ENCODE measurements around the gene ZNF600.
A peak's percentile ranks its signal among the peaks of the same experiment; 100 is the strongest.
"Not testable (repeated sequence)": the region's sequence is repeated elsewhere in the genome, so short reads cannot be mapped to it uniquely, and the experiment has no call there.

ZNF600 gene

DNA sequence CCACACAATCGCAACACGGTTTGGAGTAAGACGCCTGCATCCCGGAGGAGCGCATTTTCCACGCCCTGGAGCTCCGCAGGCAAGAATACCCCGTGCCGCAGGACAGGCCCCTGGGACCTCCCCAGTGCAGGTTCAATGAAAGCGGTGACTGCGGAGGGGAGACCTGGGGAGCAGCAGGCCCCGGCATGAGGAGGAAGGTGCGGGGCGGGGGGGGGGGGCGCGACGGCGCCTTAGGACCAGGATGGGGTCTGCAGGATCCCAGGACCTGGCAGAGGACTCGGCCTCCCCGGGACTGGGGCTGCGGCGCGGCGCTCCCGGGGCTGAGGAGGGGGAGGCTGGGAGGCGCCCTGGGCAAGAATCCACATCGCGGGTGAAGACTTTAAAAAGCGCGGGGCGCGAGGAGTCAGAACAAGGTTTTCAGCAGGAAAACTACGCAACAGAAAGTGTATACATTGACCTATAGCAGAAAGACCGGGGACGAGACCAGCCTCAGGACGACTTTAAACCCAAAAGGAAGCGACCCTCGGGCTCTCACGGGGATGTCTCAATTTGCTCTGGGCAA is 52.2 kb downstream of the ZNF600 start:
- peak; percentile 48 for DNase-seq (ENCODE audit: low spot score)
- in situ Hi-C loops (cut with MboI; ENCODE audit: low pct_unique_long_range_greater_than_20kb, low sequenced_read_pairs, unreplicated experiment), result no loop called here
- no peak for TF ChIP-seq CTCF (IDR thresholded peaks at IDR 0.05; ENCODE audit: extremely low read depth, insufficient read depth, missing control alignments)

GRCh38 chr19:52726051-52726450 is 60.5 kb downstream of the ZNF600 start:
- in situ Hi-C loops (cut with MboI; ENCODE audit: low pct_unique_long_range_greater_than_20kb, low sequenced_read_pairs, unreplicated experiment); DNase-seq (ENCODE audit: low spot score): not testable (repeated sequence)

DNA sequence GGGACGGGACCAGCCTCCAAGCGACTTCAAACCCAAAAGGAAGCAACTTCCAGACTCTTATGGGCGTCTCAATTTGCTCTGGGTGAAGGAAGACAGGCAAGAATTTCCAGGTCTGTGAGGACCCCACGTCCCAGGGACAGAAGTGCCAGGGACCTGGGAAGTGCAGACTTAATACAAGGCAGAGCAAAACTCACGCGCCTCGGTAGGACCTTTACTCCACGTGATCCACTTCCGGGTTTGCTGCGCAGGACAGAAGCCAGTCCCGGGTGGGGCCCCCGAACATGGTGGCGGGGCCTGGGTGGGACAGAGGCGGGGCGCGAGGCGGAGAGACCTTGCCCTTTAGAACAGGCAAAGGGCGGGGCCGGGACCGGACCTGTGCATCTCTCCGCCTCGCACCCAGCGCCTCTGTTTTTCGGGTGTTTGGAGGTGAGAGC is 61.0 kb downstream of the ZNF600 start:
- TF ChIP-seq CTCF (IDR thresholded peaks at IDR 0.05; ENCODE audit: extremely low read depth, insufficient read depth, missing control alignments), result no peak

GRCh38 chr19:52724701-52725514 is 61.7 kb downstream of the ZNF600 start:
- in situ Hi-C loops (cut with MboI; ENCODE audit: low pct_unique_long_range_greater_than_20kb, low sequenced_read_pairs, unreplicated experiment), result no loop called here
- no peak for TF ChIP-seq CTCF (IDR thresholded peaks at IDR 0.05; ENCODE audit: extremely low read depth, insufficient read depth, missing control alignments)
- no peak for DNase-seq (ENCODE audit: low spot score)

More for the DNA sequence above, 61.0 kb downstream of the ZNF600 start:
- in situ Hi-C loops (cut with MboI; ENCODE audit: low pct_unique_long_range_greater_than_20kb, low sequenced_read_pairs, unreplicated experiment), result no loop called here
- no peak for DNase-seq (ENCODE audit: low spot score)

DNA sequence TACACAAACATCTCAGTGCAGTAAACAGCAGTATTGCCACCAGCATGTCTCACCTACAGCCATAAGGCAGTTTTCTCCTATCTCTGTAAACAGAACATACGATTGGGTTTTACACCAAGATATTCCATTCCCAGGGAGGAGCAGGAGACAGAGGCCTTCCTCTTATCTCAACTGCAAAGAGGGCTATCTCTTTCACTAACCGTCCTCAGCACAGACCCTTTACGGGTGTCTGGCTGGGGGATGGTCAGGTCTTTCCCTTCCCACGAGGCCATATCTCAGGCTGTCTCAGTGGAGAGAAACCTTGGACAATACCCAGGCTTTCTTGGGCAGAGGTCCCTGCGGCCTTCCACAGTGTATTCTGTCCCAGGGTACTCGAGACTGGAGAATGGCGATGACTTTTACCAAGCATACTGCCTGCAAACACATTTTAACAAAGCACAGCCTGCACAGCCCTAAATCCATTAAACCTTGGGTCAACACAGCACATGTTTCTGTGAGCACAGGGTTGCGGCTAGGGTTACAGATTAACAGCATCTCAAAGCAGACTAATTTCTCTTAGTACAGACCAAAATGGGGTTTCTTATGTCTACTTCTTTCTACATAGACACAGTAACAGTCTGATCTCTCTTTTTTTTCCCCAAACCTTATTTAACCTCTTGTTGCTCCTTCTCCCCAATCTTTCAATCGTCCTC is 62.5 kb downstream of the ZNF600 start:
- in situ Hi-C loops (cut with MboI; ENCODE audit: low pct_unique_long_range_greater_than_20kb, low sequenced_read_pairs, unreplicated experiment); DNase-seq (ENCODE audit: low spot score): not testable (repeated sequence)

DNA sequence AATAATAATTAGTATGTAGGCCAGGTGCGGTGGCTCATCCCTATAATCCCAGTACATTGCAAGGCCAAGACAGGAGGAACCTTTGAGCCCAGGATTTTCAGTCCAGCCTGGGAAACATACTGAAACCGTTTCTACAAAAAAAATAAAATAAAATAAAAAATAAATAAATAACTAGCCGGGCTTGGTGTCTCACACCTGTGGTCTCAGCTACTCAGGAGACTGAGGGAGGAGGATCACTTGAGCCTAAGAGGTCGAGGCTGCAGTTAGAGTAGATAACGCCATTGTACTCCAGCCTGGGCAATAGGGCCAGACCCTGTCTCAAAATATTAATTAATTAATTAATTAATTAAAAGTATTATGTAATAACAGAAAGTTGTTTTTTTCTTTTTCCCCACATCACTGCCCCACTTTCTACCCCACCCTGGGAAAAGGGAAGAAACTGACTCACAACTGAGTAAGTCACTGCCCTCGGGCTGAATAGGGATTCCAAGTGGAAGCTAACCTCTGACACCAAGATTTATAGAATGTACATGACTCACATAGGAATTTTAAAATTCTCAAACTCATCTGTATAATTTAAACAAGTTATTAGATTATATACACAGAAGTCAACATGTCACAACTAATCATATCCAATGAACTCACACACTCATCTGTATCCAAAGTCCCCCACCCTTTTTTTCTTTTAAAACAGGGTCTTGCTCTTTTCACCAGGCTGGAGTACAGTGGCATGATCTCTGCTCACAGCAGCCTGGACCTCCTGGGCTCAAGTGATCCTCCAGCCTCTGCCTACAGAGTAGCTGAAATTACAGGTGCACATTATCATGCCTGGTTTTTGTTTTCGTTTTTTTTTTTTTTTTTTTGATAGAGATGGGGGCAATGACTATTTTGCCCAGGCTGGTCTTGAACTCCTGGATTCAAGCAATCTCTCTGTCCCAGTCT is 64.3 kb downstream of the ZNF600 start:
- in situ Hi-C loops (cut with MboI; ENCODE audit: low pct_unique_long_range_greater_than_20kb, low sequenced_read_pairs, unreplicated experiment), result no loop called here
- TF ChIP-seq CTCF (IDR thresholded peaks at IDR 0.05; ENCODE audit: extremely low read depth, insufficient read depth, missing control alignments), result no peak
- no peak for DNase-seq (ENCODE audit: low spot score)

GRCh38 chr19:52720541-52720940 is 66.0 kb downstream of the ZNF600 start:
- in situ Hi-C loops (cut with MboI; ENCODE audit: low pct_unique_long_range_greater_than_20kb, low sequenced_read_pairs, unreplicated experiment); DNase-seq (ENCODE audit: low spot score): not testable (repeated sequence)

All from GM13977 (cell line).